GM18499 (cell line): Measurements from ENCODE around the gene AFF1.
A peak's percentile ranks its signal among the peaks of the same experiment; 100 is the strongest.

ENCODE experiments used
- ATAC-seq: cut with Tn5 transposase; IDR thresholded peaks from one replicate; pipeline ENCODE4 v1.9.1; 2021; ENCODE audit warnings: moderate number of reproducible peaks; ENCODE audit not compliant: insufficient read depth, unreplicated experiment

The AFF1 gene

DNA sequence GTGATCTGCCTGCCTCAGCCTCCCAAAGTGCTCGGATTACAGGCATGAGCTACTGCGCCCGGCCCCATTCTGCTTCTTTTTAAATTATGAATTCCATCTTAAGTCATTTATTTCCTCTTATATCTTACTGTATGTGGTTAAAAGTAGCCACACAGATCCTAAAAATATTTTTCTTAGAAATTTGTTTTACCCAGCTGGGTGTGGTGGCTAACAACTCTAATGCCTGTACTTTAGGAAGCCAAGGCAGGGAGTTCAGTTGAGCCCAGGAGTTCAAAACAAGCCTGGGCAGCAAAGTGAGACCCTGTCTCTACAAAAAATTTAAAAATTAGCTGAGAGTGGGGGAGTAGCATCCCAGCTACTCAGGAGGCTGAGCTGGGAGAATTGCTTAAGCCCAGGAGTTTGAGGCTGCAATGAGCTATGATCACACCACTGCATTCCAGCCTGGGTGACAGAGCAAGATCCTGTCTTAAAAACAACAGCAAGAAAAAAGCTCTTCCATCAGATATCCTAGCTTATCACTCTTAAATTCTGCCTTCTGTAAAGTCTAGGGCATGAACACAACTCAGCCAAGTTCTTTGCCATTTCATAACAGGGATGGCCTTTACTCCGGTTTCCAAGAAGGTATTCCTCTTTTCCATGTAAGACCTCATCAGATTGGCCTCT lies 15.1 kb upstream of the AFF1 start:
- no peak for ATAC-seq

DNA sequence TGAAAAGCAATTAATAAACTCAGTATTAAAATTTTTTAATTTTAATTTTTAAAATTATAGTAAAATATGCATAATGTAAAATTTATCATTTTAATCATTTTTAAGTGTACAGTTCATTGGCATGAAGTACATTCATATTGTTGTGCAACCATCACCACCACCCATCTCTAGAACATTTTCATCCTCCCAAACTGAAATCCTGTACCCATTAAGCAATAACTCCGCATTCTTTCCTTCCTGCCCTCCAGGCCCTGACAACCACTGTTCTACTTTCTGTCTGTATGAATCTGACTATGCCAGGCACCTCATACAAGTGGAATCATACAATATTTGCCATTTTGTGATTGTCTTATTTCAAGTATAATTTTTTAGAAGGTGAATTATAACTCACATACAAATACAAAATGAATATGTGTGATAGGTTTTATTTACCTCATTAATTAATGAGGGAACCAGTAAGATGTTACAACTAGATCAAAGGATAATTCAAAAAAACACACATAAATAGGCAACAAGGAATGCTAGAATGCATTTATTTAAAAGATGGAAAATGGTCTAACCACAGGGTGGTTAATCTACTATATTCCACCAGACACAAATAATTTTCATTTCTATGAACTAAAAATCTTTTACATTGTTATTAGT lies 13.1 kb upstream of the AFF1 start:
- no peak for ATAC-seq

DNA sequence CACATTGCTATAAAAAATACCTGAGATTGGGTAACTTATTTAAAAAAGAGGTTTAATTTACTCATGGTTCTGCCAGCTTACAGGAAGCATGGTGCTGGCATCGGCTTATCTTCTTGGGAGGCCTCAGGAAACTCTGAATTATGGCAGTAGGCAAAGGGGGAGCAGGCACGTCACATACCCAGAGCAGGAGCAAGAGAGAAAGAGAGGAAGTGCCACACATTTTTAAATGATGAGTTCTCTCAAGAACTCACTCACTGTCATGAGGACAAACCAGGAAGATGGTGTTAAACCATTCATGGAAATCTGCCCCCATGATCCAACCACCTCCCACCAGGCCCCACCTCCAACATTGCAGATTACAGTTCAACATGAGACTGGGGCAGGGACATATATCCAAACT lies 10.0 kb upstream of the AFF1 start:
- ATAC-seq, result no peak

DNA sequence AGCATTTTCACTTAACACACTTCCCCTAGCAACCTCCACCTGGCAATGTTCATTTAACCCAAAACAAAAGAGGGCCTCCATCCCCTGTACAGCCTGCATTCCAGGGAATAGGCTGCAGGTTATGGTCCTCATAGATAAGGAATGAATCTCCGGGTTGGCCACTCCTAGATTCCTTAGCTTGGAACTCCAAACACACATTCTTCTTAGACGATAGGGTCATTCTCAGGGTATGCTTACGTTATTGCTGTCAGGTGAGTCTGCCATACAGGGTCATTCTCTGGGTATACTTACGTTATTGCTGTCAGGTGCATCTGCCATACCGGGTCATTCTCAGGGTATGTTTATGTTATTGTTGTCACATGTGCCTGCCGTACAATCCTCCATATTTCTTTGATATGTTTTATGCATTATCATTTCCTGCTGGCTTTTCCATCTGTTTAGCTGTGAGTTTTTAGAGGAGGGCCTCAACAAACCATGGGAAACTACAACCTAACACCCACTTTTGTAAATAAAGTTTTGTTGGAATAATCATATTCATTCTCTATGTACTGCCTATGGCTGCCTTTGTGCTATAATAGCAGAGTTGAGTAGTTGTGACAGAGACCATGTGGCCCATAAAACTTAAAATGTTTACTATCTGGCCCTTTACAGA lies 8.2 kb upstream of the AFF1 start:
- ATAC-seq, result no peak

DNA sequence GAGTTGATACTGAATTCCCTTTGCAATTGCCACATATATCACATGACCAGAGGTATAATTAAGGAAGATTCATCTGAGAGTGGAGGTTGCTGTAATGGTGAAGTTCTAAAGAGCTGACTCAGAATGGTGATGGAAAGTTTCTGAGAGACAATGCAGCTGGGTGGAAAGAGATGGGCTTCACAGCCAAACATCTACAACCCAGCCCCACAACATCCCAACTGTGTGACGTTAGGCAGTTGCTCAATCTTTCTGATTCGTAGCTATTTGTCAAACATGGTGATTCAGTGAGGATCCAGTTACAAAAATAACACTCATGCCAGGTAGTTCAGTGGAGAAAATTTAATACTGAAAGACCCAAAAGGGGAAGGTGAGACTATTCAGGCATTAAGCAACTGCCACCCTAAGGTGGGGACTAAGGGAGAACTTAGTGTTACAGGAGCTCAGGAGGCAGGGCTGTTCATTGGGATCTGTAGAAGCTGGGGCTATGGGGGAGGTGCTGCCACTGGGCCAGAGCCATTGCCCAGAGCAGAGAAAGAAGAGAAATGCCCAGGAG lies 6.9 kb upstream of the AFF1 start:
- ATAC-seq, result no peak

DNA sequence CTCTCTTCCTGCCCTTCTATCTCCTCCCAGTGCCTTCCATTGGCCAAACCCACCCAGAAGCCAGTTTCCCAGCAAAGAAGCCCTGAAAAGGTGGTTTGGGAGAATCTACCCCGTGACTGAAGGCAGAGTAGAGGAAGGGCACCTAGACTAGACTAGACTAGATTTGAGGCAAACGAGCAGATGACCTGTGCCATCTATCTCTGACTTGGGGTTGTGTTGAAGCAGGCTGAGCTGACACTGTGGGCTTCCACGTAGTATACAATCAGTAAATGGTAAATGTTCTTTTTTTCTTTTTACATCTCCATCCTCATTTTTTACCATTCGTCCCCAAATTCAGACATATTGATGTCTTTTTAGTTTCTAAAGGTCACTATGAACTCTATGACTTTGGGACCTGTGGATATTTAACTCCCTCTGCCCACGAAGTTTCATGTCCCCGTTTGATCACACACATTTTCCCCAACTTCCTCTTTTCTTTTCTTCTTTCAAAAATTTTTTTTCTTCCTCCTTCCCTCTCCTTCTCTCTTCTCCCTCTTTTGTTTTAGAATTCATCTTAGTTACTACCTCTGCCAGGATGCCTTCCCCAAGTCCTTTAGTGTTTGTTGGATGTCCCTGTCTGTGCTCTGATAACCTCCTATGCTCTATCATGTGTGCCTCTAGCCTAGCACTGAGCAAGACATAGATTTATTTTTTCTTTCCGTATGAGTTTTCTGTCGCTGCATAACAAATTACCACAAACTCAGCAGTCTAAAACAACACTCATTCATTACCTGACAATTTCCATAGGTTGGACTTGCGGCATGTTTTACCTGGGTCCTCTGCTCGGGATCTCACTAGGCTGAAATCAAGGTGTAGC lies 6.2 kb upstream of the AFF1 start:
- ATAC-seq, result no peak

DNA sequence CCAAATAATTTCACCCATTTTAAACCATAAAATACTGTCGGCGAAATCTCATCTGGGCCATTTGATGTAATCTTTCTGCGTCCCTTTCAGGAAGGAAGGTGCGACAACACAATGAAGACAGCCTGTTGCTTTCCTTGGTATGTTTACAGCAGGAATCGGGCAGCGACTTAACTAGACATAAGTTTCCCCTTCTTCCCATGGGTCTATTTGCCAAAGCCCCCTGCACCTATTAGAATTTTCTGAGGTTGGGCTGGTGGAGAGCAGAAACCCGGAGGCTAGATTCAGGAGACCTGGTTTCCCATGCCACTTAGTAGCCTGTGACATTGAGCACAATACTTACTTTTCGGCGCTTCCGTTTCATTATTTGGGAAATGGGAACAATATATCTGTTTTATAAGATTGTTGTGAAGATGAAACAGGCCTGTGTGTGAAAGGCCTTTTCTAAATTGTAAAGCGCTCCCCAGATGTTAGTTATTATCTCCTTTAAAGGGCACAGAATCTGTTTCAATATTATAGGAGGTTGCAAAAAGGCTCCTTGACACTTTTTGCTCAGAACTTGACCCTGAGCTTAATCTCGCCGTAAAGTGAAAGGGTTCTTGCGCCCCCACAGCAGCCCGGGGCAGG lies 552 bp upstream of the AFF1 start:
- ATAC-seq, result no peak

DNA sequence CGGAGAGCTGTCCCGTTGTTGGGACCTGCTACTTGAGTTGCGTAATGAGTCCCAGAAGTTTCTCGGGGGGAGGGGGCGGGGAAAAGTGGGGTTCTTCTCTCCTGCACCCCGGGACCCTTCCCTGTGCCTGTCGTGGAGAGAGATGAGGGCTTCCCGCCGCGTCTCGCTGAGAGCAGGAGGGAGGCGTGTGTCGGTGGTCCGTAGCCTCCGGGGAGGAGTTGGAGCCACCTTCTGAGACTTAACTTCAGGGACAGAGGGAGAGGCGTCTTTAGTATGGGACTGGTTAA lies 698 bp downstream of the AFF1 start:
- no peak for ATAC-seq

DNA sequence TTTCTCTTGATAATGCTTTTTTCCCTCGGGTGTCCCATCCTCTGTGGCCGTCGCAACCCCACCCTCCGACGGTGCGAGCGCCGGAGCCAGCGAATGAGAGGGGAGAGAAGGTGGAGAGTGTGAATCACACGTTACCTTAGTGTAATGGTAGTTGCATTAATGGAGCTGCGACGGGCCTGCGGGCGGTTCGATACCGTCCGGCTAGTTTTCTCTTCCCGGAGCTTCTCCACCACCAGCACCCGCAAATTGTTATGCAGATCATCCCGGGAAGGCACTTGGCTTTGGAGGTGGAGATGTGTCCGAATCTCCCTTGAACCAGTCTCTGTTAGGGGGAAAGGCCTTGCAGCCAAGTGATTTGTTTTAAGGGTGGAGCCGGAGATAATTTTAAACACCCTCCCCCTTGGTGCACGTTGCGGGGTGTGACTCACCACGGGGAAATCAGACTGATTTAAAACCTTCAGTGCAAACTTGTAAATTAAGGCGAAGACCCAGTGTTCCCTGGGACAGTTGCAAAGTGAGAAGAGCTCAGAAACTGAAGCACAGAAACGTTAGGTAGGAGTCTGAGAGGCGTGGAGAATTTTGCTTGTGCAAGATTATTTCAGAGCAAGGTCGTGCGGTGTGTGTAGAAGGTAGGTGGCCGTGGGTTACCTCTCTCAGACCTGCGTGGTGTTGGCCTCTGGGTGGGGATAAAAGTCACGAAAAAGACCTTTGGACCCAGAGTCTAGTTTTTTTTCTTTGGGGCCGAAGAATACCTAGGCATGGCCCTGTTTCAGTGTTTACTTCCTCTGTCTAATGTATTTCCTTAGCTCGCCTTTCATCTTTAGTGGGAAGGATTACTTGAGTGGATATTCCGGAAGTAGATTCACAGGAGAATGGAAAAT lies 1.3 kb downstream of the AFF1 start:
- peak; percentile 21 for ATAC-seq

DNA sequence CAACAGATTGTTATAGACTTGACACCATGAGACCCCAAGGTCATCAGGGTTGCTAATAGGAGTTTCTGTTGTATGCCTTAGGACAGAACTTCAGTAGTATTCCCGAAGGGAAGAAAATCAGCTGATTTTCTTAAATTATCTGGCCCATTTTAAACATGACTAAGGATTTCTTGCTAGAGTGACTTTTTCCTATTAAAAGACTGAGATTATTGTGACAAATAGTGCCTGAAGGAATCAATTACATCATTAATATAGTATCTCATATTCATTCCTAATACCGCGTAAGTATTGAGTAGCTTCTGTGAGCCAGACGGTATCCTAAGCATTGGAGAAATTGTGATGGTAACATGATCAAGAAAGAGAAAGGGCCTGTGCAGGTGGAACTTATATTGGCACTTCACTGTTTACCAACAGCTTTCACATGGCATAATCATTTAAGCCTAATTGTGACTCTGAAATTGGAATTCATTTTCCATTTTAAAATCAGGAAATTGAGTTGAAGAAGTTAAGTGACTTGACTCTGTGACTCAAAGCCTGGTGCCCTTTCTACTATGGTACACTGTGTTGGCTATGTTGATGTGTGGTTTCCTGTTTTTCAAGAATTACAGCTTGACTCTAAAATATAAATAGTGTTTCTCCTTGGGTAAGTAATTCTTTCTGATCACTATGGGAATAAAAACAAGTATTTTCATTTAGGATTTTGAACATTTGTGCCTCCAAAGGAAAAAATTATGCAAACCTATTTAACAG lies 4.1 kb downstream of the AFF1 start:
- ATAC-seq, result no peak

DNA sequence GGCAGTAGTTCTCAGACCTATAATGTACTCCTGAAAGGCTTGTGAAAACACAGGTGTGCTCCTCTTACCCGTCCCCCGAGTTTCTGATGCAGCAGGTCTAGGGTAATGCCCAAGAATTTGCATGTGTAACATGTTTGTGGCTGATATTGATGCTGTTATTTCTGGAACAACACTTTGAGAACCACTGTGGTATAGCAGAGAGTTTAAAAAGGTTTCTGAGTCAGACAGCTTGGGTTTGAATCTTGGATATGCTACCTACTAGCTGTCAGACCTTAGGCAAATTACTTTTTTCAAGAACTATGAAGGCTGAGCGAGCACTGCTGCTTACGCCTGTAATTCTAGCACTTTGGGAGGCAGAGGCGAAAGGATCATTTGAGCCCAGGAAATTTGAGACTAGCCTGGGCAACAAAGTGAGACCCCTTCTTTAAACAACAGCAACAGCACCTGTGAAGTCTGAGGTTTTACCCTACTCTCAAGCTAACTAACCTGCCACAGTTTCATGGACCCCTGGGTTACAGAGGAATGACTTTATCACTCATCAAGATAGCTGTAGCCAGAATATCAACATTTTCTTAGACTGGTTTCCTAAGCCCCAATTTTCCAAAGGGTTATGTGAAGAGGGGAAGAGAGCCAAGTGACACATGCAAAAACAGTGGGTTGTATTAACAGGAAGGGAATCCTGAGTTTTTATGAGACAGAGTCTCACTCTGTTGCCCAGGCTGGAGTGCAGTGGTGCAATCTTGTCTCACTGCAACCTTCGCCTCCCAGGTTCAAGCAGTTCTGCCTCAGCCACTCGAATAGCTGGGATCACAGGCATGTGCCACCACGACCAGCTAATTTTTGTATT lies 5.1 kb downstream of the AFF1 start:
- peak; percentile 63 for ATAC-seq

DNA sequence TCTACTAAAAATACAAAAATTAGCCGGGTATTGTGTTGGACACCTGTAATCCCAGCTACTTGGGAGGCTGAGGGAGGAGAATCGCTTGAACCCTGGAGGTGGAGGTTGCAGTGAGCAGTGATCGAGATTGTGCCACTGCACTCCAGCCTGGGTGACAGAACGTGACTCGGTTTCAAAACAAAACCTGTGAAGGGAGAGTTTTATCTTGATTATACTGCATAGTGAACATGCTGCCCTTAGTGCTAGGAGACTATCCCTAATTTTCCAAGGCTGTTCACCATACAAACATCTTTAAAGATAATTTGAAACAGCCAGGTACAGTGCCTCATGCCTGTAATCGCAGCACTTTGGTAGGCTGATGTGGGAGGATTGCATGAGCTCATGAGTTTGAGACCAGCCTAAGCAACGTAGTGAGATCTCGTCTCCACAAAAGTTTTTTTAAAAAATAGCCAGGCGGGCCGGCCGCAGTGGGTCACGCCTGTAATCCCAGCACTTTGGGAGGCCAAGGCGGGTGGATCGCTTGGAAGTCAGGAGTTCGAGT lies 6.2 kb downstream of the AFF1 start:
- no peak for ATAC-seq

DNA sequence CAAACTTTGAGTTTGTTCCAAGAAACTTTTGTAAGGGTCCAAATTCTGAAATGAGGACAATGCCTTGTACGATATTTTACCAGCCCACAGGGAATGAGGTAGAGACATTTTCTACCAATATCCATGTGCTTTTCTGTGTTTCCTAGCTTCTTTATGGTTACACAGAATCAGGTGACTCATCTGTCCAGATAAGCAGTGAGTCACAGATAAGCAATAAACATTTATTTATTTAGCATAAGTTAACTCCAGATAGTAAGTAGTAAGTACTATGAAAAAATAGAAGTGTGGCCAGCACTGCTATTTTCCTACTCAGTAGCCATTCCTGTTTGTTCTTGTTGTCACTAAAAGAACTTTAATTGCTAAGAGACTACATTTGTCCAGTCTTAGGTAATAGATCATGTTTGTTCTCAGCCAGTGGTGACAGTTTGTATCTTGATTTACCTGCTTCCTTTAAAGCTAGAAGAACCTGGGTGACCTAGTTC lies 7.4 kb downstream of the AFF1 start:
- no peak for ATAC-seq

DNA sequence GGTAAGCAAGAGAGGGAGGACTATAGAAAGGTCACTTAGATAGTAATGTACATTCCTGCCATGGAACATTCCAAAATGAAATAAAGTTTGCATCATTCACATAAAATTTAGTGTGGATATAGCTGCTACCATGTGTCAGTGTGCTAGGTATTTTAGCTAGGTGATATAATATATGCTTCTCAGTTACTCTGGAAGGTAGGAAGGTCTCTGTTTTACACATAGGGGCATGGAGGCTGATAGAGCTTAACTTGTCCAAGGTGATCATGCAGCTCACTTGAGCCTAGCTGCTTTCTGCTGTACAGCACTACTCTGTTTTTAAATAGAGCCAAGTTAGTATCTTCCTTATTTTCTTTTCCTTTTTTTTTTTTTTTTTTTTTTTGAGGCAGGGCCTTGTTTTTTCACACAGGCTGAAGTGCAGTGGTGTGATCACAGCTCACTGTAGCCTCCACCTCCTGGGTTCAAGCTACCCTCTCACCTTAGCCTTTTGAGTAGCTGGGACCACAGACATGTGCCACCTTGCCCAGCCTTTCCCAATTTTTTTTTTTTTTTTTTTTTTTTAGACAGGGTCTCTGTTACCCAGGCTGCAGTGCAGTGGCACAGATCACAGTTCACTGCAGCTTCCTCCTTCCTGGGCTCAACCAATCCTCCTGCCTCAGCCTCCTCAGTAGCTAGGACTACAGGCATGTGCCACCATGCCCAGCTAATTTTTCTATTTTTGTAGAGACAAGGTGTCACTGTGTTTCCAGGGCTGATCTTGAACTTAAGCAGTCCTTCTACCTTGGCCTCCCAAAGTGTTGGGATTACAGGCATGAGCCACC lies 10.4 kb downstream of the AFF1 start:
- ATAC-seq, result no peak

DNA sequence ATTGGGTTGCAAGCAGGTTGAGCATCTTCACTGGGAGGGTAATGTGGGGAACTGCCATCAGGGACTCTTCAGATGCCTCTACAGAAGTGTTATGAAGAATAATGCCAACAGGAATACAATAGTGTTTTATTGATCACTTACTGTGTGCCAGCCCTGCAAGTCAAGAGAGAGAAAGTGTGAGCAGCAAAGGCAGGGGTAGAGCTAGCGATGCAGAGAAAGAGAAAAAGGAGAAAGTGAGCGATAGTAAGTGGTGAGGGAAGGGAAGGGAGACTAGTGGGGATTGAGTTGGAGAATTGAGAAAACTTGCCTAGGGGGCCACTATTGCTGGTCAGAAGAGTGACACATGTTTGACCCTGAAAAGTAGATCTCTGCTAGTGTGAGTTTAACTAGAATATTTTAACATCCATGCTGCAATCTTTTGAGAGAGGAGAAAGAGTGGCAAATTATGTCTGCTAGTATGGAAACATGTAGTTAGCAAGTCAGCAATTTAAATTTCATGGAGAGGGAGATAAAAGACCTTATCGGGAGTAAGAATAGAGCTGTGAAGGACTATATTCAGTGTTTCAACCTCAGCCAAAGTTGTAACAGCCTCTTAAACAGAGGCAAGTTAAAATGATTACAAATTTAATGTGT lies 12.2 kb downstream of the AFF1 start:
- no peak for ATAC-seq

DNA sequence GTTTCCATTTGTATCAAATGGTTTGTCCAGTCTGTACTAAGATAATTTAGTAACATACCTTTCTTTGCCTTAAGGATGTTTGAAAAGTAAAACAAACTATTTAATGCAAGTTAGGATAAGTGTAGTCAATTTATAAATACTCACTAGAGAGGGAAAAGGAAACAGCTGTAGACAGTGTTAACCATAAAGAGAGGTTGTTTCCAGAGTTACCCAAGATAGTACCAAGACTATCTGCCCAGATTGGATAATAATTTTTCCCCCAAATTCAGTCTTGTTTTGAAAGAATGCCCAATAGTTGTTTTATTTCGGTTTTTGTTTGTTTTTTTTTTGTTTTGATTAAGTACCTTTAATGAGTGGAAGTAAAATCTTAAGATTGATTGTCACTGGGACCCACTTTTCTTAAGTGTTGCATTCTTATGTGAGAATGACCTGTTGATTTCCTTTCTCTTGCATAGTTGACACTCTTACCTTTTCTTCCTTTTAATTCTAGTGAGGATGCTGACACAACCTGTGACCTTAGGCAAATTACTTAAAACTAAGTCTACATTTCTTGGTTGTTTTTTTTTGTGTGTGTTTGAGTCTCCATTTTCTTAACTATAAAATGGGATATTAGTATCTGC lies 12.8 kb downstream of the AFF1 start:
- no peak for ATAC-seq
